GM12875 (cell line): Measurements from ENCODE around the gene TEX53.

Source experiments
- H3K4me3 ChIP-seq: one replicate; pipeline ENCODE4 v1.5.1; 2011; ENCODE audit warnings: low read depth, low read length, control low read depth
- TF ChIP-seq, protein P1 (sequence below): IDR thresholded peaks from 2 replicates; pipeline ENCODE4 v1.5.1; 2011; ENCODE audit warnings: low read depth, mild to moderate bottlenecking, control low read depth, inconsistent platforms, low read length, moderate library complexity, borderline replicate concordance; ENCODE audit not compliant: insufficient read depth

Gene TEX53

DNA sequence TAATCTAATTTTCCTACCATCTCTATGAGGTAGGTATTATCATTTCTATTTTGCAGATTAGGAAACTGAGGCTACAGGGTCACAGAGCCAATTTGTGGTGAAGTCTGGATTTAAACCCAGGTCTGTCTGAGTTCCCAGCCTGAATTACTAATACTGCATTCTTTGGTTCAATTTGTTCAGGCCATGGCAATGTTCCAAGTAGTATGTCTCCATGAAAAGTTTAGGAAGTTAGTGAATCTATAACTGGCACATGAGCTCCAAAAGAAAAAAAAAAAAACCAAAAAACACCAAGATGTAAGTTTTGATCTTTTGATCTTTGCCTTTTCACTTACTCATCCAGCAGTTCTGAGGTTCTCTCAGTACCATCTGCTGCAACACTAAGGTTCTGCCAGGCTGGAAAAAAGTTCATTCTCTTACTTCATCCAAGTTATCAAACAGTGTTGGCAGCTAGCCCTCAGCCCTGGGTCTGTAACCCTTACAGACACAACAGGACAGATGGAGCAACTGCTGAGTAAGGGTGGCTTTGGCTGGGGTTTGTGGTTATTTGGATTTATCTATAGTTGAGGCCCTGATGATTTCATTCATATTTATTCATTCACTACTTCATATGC, 50.9 kb downstream of the TEX53 start:
- TF ChIP-seq, protein P1, sequence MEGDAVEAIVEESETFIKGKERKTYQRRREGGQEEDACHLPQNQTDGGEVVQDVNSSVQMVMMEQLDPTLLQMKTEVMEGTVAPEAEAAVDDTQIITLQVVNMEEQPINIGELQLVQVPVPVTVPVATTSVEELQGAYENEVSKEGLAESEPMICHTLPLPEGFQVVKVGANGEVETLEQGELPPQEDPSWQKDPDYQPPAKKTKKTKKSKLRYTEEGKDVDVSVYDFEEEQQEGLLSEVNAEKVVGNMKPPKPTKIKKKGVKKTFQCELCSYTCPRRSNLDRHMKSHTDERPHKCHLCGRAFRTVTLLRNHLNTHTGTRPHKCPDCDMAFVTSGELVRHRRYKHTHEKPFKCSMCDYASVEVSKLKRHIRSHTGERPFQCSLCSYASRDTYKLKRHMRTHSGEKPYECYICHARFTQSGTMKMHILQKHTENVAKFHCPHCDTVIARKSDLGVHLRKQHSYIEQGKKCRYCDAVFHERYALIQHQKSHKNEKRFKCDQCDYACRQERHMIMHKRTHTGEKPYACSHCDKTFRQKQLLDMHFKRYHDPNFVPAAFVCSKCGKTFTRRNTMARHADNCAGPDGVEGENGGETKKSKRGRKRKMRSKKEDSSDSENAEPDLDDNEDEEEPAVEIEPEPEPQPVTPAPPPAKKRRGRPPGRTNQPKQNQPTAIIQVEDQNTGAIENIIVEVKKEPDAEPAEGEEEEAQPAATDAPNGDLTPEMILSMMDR: no peak
- H3K4me3 ChIP-seq: no peak overlapping the region
